Measurements from ENCODE around the gene LAMA5.

The LAMA5 gene

DNA sequence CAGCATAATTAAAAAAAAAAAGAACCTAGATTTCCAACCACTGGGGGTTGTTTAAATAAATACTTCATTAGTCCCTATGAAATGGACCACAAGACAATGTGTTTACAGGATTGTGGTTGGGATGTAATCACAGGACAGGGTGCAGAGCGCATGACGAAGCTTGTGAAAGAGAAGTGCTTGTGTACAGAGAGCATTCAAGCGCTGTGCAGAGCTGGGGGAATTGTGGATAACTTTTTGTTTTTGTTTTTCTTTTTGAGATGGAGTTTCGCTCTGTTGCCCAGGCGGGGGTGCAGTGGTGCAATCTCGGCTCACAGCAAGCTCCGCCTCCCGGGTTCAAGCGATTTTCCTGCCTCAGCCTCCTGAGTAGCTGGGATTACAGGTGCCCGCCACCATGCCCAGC is 22.3 kb downstream of the LAMA5 start:
- DNase-seq, result no peak

DNA sequence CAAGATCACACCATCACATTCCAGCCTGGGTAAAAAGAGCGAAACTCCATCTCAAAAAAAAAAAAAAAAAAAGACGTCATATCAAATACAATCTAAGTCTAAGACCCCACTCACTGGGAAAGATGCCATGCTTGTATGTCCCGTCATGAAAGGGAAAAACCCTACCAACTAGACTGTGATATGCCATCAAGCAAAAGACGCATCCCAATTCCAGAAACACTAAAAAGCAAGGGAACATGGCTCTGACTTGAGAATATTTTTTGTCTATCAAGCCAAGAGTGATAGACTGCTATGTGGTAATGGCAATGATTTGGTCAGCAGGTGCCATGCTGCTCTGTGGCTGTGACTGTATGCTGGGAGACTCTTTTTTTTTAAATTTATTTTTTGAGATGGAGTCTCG is 23.0 kb downstream of the LAMA5 start:
- no peak for DNase-seq

DNA sequence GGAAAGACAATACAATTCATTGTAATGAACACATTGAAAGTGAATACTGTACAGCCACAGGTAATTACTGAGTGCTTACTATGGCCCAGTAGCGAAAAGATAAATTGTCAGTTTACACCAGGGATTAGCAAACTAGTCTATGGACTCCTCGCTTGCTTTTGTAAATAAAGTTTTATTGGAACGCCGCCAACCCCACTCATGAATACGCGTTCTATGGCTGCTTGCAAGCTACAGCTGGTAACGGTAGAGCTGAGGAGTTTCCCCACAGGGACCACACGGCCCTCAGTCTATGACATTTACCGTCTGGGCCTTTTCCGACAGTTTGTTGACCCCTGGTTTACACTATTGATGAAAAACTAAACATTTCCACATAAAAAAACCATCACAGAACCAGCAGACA is 24.2 kb downstream of the LAMA5 start:
- no peak for DNase-seq

GRCh38 chr20:62339647-62340062 is 27.5 kb downstream of the LAMA5 start:
- no peak for DNase-seq

- no peak for DNase-seq
These were observed 28.9 kb downstream of the LAMA5 start for GRCh38 chr20:62338294-62338620.

DNA sequence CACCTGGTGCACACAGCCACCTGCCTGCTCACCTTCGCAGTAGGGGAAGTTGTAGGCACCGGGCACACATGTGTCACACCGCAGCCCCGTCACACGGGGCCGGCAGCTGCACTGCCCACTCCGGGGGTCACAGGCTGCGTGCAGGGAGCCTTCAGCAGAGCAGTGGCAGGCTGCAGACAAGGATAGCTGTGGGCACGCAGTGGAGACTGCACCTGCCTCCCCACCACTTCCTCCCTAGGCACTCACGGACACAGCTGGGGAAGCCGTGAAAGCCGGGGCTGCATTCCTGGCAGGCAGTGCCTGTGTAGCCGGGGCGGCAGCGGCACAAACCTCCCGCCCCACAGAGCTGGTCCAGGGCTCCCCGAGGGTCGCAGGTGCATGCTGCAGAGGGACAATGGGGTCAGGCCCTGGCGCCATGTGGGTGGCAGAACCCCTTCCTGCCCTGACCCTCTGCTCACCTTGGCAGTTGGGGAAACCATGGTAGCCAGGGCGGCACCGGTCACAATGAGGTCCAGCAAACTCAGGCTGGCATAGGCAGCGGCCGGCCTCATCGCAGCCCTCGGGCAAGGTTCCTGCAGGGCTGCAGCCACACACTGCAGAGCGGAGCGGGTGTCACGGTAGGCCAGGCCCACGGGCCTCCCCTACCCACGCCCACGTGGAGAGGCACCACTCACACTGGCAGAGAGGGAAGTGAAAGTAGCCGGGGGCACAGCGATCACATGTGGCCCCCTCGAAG is 29.4 kb downstream of the LAMA5 start:
- no peak for DNase-seq

DNA sequence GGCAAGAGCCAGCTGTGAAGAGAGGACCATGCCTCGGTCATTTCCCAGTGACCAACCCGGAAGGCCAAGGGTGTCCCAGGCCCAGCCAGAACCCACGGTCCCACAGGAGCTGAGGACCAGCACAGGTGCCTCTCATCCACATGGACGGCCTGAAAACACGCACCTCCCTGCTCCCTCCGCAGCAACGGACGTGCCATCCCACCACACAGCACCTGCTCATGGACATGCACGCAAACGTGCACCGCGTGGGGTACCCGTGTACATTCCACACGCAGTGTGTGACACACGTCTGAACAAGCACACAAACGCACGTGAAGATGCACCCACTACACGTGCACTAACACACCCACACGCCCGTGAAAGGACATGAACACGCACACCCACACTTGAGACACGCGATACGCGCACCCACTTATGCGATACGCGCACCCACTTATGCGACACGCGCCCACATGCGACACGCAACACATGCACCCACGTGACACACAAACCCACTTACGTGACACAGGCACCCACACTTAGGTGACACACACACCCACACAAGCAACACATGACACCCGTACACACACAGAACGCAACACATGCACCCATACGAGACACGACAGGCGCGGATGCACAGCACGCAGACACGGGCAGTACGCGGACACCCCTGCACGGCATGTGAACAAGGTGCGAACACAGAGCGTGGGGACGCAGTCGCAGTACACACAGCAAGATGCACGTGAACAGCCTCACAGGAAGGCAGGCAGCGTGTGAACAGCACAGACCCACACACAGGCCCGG is 30.1 kb downstream of the LAMA5 start:
- DNase-seq, result no peak

- DNase-seq, result no peak
These were observed 30.8 kb downstream of the LAMA5 start for GRCh38 chr20:62336329-62336728.

GRCh38 chr20:62335532-62335931 is 31.6 kb downstream of the LAMA5 start:
- DNase-seq, result no peak

DNA sequence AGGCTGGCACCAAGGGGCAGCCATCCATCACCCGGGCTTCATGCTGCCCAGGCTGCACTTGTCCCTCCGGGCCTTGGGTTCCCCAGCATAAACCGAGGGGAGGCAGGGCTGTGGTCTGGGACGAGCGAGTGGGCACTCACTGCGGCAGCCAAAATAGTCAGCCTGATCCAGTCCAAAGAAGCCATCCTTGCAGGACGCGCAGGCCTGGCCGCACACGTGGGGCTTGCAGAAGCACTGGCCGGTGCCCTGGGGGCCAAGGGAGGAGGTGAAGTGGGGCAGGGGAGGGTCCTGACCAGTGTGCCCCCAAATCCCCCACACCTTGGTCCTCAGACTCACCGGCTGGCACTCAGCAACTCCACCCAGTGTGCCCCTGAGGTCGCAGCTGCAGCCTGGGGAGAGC is 32.2 kb downstream of the LAMA5 start:
- no peak for DNase-seq

GRCh38 chr20:62333820-62334595 is 33.1 kb downstream of the LAMA5 start:
- DNase-seq, result no peak

GRCh38 chr20:62332989-62333819 is 33.9 kb downstream of the LAMA5 start:
- DNase-seq, result no peak

GRCh38 chr20:62332421-62332820 is 34.7 kb downstream of the LAMA5 start:
- DNase-seq, result no peak

GRCh38 chr20:62331347-62331746 is 35.8 kb downstream of the LAMA5 start:
- DNase-seq, result no peak

- DNase-seq, result no peak
These were observed 36.4 kb downstream of the LAMA5 start for GRCh38 chr20:62330576-62331317.

- DNase-seq, result no peak
These were observed 37.4 kb downstream of the LAMA5 start for GRCh38 chr20:62329389-62330377.

DNA sequence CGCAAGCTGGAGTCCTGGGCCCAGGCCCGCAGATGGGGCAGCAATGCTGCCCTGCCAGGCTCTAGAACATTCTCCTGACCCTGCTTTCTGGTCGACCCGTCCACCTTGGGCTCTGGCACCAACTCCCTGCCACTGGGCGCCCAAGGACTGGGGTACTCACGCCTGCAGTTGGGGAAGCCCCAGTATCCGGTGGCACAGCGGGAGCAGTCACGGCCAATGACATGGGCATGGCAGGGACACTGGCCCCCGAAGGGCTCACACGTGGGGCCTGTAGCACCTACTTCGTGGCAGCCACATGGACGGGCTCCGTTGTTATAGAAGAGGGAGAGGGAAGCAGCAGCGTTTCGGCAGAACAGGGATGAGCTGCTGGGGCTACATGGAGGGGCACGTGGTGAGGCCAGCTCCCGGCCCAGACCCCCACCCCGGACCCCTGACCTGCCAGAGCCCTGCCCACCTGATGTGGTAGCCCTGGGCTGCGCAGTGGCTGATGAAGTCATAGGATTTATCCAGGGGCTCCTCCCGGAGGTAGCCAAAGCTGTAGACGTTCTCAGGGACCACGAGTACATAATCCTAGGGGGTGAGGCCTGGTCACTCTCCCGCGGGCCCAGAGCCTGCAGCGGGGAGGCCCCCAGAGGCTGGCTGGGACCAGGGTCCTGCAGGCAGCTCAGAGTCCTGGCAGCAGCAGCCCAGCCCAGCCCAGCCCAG is 38.3 kb downstream of the LAMA5 start:
- no peak for DNase-seq

DNA sequence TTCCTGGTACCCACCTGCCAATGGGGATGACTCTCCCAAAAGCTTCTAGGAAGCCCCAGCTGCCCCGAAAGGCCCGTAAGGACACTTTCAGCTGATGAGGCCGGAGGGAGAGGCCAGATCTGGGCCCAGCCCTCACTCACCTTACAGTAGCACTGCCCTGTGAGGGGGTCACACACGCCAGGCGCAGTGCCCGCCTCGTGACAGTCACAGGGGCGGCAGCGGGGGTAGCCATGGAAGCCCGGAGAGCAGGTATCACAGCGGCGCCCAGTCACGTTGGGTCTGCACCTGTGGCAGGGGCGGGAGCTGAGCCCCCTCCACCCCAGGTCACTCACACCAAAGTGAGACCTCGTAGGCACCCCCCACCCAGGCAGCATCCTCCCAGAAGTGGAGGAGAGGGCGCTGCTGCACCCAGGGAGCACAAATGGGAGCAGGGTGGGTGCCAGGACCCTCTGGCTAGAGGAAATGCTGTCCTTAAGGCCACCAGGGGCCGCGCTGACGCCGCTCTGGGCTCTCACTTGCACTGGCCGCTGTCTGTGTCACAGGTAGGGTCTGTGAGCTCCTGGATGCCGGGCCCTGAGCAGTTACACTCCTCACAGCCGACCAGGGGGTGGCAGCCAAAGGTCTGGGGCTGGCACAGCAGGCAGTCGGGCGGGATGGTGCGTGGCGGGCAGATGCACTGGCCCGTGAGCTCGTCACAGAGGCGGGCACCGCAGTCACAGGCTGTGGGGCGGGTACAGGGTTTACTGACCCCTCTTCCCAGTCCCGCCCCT is 39.2 kb downstream of the LAMA5 start:
- no peak for DNase-seq

DNA sequence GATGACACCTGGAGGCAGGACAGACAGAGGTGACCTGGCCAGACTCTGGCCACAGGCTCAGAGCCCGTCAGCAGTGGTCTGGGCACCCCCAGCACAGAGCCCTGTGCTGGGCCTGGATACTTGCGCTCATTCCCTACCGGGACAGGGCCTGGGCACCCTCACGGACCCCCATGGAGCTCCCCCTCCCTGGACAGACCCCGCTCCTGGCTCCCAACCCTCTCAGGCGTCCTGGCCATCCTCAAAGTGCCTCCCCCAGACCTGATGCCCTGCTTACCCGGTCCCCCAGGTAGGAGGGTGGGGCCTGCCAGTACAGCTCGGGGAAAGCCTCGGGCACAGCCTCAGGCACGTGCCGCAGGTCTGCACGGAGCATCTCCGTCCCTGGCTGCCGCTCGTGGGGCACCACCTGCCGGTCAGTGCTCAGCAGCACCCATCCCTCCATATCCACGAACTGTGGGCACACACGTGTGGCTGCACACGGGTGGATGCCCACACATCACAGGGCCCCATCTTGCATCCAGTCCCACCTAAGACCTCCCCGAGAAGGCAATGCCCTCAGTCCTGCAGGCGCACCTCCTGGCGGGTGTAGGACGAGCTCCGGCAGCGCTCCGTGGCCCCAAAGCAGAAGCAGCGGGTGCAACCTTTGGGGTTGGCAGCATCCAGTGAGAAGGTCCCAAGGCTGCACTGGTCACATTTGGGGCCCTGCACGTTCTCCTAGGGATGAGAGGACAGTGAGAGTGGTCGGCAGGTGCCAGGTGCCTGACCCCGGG is 40.0 kb downstream of the LAMA5 start:
- no peak for DNase-seq
